Hematopoietic multipotent progenitor cell treated with erythropoietin and hydrocortisone succinate and interleukin-3 and kit ligand, for 4 days (in vitro differentiated cells): Measurements from ENCODE around the gene ZNF518B.

Experiments used
- DNase-seq: peaks from one replicate; pipeline ENCODE4 v3.0.0-alpha.2; 2015

Gene ZNF518B, protein sequence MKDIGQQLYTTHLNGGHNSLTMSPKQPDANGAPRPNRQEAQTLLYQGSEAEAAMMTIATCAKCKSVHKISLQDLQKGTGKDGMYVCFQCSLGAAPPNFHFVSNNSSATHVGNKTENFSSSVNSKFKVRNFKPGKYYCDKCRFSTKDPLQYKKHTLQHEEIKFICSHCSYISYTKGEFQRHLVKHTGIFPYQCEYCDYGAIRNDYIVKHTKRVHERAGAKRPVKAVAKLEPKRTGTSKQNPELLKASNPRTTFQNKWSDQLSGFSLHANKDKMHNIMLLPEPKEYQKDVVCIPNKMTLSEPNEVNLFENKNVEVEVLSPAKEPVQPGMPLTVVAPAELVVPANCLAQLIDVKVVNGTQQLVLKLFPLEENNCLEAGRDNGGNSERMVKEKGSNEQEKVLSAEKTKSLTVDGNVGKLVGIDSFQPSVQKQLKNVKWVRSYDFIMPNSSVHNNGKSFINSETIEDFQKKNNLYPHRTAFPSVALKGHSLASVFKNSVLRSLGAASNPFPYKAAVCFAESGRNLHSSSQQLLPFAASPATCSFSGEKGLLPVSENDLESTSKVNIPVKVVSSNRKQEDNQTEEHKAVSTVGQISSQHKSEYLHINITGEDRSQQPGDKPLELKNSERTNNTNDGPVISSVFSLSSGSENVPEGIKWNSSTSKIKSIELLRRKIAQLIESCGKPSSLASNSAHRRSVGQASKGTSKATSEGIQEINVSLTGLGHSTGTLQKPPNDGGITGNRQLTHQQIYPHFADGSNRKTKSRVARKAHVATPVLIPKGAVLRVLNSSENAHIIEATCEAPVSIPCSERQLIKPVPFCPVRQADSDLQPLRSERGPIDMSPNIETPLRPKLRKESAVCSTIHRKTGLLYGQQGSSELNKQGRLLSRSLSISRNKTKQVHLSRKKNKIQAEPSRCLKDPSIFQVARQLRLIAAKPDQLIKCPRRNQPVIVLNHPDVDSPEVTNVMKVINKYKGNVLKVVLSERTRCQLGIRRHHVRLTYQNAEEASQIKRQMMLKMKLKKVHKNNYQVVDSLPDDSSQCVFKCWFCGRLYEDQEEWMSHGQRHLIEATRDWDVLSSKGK

GRCh38 chr4:10457255-10457801, at the start of gene ZNF518B:
Gene ZNF518B, minus strand, starts transcription at chr4:10457426. Its CDS starts 11,098 bp downstream, at chr4:10446328.
- DNase-seq = peak; percentile 87

DNA sequence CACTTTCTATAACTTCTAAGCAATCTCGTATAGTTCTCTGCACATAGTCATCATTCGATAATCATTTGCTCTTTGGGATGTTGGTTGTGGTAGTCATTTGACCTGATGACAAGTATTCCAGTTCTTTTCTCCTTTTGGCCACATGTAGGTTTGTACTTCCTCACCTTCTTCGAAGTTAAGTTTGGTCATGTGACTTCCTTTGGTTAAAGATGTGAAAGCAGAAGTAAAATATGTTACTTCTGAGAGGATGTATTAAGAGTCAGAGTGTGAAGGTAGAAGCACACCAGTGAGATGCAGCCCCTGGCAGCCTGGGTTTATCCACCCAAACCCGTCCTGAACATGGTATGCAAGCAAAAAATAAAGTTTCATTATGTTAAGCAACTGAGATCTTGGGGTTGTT, 48.9 kb upstream of the ZNF518B start:
- peak; percentile 49 for DNase-seq

DNA sequence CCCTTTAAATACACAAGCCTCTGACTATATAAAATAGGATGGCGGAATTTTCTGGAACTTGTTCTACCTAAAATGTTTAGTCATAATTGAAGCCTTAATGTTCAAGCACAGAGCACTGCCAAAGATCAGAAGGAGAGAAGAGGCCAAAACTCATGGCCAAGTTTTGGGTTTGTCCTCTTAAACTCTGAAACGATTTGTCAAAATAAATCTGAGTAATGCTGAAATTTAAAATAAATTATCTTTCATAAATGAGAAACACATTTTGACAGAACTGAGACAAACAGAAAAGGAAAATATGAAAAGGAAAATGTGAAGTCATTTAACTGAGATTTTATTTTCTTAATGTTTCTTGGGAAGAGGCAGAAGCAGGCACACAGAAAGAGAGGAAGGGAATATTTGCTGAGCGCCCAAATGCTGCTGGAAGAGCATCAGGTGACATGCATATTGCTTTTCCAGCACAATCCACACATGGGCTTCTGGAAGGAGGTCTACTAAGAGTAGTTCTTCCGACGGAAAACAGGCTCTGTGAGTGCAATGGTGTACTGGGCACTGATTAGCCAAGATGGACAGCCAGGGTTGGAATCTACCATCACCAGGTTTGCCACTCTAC, 47.4 kb upstream of the ZNF518B start:
- DNase-seq = no peak

DNA sequence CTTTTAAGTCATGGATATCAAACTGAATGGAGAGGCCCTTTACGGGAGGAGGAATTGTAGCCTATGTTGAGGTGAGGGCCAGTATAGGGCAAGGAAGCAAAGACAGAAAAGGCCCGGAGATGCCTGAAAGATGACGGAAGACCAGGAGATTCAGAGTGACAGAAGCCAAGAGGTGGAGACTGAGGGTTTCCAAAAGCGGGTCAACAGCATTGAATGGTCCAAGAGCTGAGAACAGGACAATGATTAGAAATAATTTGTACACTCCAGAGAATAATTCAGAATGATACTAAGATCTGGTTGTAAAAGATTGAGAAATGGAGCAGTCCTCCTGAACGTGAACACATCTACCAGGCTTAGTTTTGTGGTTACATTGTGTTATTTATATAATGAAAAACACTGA, 45.5 kb upstream of the ZNF518B start:
- DNase-seq = no peak

DNA sequence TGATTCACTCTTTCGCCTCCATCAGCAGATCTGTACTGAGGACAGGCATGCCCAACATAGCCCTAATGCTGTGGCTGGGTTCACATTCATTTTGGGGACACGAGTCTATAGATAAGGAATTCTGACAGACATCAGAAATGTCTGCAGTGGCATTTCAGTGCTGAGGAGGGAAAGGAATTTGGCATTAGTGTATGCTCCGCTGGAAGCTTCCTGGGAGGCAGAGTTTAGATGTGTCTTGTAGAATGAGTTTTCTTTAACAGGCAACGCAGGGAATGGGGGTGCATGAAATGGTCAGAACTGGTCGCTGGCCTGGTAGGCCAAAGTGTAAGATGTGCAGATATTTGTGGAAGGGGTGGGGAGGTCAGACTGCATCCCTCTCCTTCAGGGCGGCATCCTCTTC, 43.5 kb upstream of the ZNF518B start:
- no peak for DNase-seq

- no peak for DNase-seq
These were observed 39.0 kb upstream of the ZNF518B start for GRCh38 chr4:10496200-10496599.

GRCh38 chr4:10495651-10496050, 38.4 kb upstream of the ZNF518B start:
- no peak for DNase-seq

DNA sequence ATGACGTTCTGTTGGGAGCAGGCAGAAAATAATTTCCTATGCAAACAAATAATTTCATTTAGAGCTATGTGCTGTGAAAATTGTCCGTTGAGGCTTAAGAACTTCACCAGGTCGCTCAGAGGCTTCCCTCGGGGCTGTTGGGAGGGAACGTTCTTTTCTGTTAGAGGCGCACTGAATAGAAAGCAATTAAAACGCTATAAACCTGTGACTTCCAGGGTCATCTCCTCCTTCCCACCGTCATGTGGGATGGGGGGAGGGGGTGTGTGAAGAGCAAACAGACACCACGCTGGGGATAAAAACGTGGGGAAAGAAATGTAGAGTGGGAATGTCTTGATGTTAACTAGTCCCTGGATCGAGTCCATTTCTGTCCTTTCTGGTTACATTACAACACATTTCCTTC, 35.2 kb upstream of the ZNF518B start:
- no peak for DNase-seq

GRCh38 chr4:10491401-10491800, 34.2 kb upstream of the ZNF518B start:
- DNase-seq = peak; percentile 52

GRCh38 chr4:10490996-10491395, 33.8 kb upstream of the ZNF518B start:
- DNase-seq = no peak

GRCh38 chr4:10482913-10483312, 25.7 kb upstream of the ZNF518B start:
- DNase-seq = no peak

GRCh38 chr4:10480616-10481015, 23.4 kb upstream of the ZNF518B start:
- DNase-seq = no peak

GRCh38 chr4:10478621-10479020, 21.4 kb upstream of the ZNF518B start:
- no peak for DNase-seq

DNA sequence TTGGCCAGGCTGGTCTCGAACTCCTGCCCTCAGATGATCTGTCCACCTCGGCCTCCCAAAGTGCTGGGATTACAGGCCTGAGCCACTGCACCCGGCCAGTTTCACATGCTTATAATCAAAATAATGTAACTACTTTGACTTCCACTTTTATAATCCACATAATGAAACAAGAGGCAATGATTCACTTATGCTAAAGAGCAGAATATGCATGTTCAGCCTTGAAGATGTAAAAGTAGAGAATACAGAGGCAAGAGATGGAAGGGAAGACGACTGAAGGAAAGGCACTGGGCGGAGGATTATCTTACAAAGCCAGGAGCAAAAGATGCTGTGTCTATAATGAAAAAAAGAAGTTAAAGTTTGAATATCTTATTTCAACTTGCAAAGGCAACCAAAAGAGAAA, 13.3 kb upstream of the ZNF518B start:
- no peak for DNase-seq

- no peak for DNase-seq
These were observed 8.9 kb upstream of the ZNF518B start for GRCh38 chr4:10466161-10466560.

DNA sequence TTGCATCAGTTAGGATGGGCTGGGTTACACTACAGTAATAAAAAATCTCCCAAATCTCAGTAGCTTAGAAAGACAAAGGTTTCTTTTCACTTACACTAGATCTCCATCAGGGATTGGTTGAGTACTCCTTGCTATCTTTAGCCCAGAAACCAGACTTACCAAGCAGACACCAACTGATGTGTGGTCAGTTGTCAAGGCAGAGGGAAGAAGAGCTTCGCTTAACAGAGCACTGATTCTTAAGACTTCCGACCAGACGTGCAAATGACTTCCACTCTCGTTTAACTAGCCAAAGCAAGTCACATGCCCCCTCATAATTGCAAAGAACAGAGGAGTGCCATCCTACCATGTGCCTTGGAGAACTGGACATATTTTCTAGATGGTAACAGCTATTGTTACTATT, 5.7 kb upstream of the ZNF518B start:
- DNase-seq = no peak

GRCh38 chr4:10461850-10462400, 4.7 kb upstream of the ZNF518B start:
- no peak for DNase-seq

- DNase-seq = peak; percentile 91
These were observed 4.0 kb upstream of the ZNF518B start for GRCh38 chr4:10461091-10461849.

DNA sequence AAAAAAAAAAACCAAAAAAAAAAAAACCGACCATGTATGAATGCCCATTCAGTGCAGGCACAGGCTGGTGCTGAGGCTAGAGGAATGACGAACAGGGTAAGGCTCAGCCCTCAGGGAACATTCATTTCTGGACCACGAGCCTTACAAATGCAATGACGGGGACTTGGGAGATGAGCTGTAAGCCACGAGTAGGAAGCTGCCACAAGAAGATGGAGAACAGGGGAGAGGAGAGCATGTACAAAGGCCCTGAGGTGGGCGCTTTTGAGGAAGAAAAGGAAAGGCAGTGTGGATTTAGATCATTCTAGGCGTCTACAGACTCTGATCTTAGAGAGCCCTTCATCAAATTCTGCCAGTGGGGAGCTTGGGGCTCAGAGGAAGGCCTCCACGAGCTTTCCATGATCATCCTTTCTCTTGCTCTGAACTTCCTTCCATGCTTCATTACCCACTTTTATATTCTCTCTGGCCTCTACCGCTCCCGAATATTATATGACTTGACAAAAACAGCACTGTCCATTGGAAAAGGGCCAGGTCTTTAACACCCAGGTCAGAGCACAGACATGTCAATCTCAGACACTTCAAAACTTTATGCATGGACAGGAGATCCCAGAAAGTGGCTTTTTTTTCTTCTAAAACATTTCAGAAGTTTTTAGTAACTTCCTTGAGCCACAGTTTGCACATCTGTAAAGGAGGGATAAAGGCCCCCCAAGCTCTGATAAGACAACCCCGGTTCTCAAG, 3.3 kb upstream of the ZNF518B start:
- no peak for DNase-seq

- DNase-seq = no peak
These were observed 2.1 kb upstream of the ZNF518B start for GRCh38 chr4:10459305-10459704.

- DNase-seq = no peak
These were observed 951 bp upstream of the ZNF518B start for GRCh38 chr4:10458177-10458576.
